Choroid plexus epithelial cell (primary cell): ENCODE data around the gene COL4A2.

Source experiments
- DNase-seq: peaks from one replicate; pipeline ENCODE4 v3.0.0-alpha.2; 2010; ENCODE audit warnings: low read depth
- H3K4me3 ChIP-seq: 2 replicates; pipeline ENCODE4 v1.5.1; 2011; ENCODE audit warnings: low read depth, mild to moderate bottlenecking, control low read depth, low read length, moderate library complexity
- TF ChIP-seq, protein P1 (sequence below): conservative IDR thresholded peaks from 2 replicates; pipeline ENCODE4 v1.5.1; 2011; ENCODE audit warnings: low read depth, mild to moderate bottlenecking, control low read depth, inconsistent platforms, low read length, moderate library complexity

The COL4A2 gene

DNA sequence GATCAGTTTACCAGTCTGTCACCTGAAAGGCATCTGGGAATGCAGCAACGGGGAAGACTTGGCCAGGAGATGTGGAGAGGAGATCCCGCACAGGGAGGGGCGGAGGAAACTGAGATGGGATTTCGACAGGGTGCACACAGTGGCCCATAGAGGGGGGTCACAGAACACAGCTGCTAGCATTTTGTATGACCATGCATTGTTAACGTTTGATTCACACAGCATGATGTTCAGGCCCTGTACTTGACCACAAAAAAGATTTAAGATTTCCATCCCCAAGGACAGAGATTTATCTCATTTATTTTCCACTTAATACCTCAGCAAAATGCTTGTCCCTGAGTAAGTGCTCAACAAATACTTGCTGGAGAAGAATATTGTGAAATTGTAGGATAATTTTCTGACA, 191.2 kb downstream of the COL4A2 start:
- TF ChIP-seq, protein P1, sequence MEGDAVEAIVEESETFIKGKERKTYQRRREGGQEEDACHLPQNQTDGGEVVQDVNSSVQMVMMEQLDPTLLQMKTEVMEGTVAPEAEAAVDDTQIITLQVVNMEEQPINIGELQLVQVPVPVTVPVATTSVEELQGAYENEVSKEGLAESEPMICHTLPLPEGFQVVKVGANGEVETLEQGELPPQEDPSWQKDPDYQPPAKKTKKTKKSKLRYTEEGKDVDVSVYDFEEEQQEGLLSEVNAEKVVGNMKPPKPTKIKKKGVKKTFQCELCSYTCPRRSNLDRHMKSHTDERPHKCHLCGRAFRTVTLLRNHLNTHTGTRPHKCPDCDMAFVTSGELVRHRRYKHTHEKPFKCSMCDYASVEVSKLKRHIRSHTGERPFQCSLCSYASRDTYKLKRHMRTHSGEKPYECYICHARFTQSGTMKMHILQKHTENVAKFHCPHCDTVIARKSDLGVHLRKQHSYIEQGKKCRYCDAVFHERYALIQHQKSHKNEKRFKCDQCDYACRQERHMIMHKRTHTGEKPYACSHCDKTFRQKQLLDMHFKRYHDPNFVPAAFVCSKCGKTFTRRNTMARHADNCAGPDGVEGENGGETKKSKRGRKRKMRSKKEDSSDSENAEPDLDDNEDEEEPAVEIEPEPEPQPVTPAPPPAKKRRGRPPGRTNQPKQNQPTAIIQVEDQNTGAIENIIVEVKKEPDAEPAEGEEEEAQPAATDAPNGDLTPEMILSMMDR = no peak
- H3K4me3 ChIP-seq = no peak overlapping the region
- no peak for DNase-seq

GRCh38 chr13:110498765-110499164, 191.7 kb downstream of the COL4A2 start:
- TF ChIP-seq, protein P1 = no peak
- no peak overlapping the region for H3K4me3 ChIP-seq
- no peak for DNase-seq

DNA sequence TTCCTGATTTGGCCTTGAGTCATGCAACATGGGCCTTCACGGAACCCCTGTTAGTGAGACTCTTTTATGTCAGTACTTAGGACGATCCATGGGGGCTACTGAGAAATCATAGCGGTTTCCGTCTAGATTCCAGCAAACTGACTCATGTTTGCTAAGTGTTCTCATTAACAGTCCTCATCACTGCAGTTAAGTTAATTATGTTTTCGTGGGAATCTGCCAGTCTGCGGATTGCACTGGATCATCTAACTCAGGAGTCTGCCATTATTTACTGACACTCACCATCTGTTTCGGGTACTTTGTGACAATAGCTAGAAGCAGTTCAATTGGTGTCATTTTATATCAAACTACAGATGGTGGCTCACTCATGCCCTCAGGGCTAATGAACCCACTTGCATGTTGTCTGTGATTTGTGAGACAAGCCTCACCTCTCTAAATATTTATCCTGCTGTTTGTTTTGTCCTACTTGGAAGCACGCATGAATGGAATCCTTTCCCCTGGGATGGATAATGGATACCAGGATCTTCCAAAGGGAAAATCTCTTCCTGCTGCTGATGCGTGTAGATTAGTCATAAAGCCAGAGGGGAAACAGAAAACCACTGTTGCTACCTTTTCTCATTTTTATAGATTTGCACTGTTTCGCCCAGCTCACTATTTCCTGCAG, 192.7 kb downstream of the COL4A2 start:
- H3K4me3 ChIP-seq = no peak overlapping the region
- peak; percentile 40 for DNase-seq
- TF ChIP-seq, protein P1 = no peak

- TF ChIP-seq, protein P1 = no peak
- no peak overlapping the region for H3K4me3 ChIP-seq
- DNase-seq = no peak
Observed at GRCh38 chr13:110500341-110500740, 193.3 kb downstream of the COL4A2 start.

GRCh38 chr13:110501188-110501587, 194.1 kb downstream of the COL4A2 start:
- no peak overlapping the region for H3K4me3 ChIP-seq

GRCh38 chr13:110503037-110503901, 196.2 kb downstream of the COL4A2 start:
- DNase-seq = peak; percentile 84
- H3K4me3 ChIP-seq = no peak overlapping the region
- TF ChIP-seq, protein P1 = no peak

More at GRCh38 chr13:110501188-110501587, 194.1 kb downstream of the COL4A2 start:
- TF ChIP-seq, protein P1 = no peak
- DNase-seq = no peak
